HG03565 (cell line): Measurements from ENCODE around the gene DCDC2C.

Experiments used
- ATAC-seq: cut with Tn5 transposase; IDR thresholded peaks from one replicate; pipeline ENCODE4 v1.9.1; 2021; ENCODE audit warnings: mild to moderate bottlenecking, moderate library complexity; ENCODE audit not compliant: unreplicated experiment

Gene DCDC2C

DNA sequence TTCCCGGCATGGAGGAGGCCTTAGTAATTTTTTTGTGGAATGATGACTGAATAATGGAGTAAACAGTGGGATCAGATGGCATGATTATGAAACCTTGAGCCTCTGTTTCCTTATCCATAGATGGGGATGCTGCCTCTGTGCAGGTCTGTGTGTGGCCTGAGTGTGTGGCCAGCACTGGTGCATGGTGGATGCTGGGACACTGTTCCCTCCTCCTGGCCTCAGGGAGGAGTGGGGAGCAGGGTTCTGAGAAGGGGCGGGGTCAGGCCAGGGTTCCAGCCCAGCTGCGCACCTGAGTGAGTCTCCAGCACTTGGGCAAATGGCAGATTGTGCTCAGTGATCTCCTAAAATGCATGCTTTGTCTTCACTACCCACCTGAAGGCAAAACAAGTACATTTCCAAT, 66.4 kb downstream of the DCDC2C start:
- no peak for ATAC-seq

- ATAC-seq, result no peak
These were observed 67.5 kb downstream of the DCDC2C start for GRCh38 chr2:3770724-3771415.

DNA sequence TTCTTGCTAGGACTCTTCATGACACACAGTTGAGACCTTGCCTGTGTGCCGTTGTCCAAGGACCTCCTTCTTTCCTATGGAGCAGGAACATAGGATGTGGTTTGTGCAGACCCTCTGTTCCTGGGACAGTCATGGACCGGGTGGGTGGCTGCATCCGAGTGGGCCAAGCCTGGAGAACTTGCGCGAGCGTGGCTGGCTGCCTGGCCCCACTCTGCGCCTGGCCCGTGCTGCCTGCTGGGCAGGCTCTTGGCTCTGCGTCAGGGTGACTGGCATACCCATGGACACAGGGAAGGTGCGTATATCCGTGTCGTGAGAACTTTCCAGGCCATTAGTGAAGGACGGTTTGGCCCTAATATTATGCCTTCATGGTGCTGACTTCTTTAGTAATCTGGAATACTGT, 68.2 kb downstream of the DCDC2C start:
- ATAC-seq, result no peak

DNA sequence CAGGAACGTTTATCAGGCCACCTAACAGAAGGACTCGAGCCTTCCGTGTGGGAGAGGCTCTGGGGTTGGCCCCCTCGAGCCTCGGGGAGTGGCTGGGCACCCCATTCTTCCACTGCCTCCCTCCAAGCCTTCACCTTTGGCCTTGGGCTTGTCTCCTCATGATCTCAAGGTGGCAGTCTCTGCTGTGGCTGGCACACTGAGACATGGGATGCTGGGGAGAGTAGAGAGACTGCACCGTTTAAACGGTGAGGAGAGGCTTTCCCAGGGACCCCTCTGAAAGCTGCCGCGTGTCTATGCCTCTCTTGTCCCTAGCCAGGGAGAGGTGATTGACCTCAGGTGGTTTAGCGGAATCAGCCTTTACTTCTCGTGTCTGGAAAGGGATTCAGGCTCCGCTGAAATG, 71.0 kb downstream of the DCDC2C start:
- ATAC-seq, result no peak

DNA sequence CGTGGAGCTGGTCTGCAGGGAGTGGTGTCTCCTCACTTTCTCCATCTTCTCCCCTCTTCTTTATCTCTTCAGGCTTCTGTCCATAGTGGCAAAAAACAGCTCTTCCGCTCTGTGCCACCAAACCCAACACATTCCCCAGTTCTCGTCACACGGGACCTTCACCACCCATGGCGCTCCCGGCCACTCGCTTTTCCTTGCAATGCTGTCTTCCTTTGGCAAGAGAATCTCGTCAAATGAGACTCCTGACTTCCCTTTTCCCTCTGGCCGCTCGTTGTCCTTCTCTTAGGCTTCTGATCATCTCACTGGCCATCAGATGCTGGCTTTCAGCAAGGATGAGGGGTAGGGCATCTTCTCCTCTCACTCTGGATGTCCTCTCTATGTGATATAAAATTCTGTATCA, 72.9 kb downstream of the DCDC2C start:
- ATAC-seq, result no peak

DNA sequence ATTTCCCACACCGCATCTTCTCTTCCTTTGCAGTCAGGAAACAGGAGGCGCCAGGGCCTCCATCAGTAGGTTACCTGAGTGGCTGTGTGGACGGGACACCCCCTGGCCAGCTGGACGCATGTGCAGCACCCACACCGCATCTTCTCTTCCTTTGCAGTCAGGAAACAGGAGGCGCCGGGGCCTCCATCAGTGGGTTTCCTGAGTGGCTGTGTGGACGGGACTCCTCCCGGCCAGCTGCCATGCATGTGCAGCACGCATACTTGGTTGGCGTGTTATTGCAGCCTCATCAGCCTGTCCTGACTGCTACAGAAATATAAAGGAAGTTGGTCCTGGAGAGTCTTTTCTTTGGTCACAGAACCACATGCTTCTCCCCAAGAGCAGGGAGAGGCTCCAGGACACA, 74.6 kb downstream of the DCDC2C start:
- no peak for ATAC-seq

DNA sequence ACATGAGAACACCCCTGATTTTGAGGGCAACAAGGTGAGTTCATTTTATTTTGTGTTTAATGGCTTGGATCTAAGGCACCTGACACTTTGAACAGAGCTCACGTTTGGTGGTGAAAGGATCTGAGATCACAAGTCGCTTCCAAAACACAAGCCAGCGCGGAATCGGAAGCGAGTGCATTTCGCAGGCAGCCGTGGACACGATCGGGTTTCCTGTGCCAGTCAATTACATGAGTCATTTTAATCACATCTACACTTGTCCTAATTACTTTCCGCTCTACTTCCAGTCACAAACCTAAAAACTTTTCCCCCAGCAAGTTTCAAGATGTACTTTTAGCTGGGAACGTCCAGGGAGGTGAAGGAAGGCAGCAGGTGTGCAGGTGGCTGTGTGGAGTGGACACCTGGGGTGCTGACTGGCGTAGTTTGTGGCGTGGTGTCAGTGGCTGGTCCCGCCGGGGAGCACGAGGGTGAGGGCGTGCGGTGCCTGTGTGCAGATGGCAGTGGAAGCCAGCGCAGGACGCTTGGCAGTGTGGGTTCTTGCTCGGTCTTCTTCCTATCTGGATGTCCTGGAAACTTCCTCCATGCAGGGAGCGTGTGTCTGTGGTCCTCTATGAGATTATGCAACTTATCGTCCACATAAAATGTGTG, 75.6 kb downstream of the DCDC2C start:
- no peak for ATAC-seq

- no peak for ATAC-seq
These were observed 76.2 kb downstream of the DCDC2C start for GRCh38 chr2:3779496-3780049.

- ATAC-seq, result peak; percentile 99
These were observed 77.4 kb downstream of the DCDC2C start for GRCh38 chr2:3780477-3781402.

- no peak for ATAC-seq
These were observed 81.4 kb downstream of the DCDC2C start for GRCh38 chr2:3784731-3785130.

DNA sequence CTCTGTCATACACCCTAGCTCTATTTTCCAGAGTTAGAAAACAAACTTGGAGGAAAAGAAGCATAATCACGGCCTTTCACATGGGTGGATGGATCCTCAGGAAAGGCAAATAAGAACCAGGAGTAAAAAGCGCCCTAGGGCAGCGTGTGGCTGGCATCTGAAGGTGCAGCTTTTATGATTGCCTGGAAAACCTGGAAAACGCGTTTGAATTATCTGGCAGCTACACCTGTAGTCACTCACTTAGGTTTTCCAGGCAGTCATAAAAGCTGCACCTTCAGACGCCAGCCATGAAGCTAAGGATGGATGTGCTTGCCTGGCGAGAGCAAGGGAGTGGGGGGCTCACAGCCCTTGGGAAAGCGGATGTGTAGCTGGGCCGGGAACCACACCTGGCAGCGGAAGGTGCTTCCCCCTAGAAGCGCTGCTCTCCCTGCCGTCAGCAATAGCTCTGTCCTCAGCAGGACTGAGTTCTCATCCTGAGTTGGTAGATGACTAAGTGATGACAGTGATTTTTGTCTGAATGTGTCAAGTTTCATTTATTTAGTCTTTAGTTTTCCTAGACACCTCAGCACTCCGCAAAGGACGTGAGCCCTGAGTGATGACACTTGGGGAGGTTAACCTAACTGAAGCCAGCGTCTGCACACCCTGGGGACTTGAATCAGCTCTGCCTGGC, 82.0 kb downstream of the DCDC2C start:
- ATAC-seq, result no peak

DNA sequence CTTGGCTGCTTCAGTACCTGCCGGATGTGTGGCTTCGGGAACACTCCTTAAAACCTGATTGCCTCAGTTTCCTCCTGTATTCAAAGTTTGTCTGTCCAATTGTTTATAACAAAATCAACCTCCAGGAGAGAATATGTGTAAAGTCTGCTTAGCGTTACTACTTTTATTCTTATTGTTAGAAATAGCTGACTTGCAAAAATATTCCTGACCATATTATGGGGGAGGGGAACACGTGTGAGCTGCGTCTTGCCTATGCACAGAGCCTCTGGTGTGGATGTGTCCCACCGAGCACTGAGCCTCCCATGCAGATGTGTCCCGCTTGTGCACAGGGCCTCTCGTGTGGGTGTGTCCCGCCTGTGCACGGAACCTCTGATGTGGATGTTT, 82.5 kb downstream of the DCDC2C start:
- no peak for ATAC-seq

GRCh38 chr2:3787768-3788167, 84.4 kb downstream of the DCDC2C start:
- ATAC-seq, result no peak

DNA sequence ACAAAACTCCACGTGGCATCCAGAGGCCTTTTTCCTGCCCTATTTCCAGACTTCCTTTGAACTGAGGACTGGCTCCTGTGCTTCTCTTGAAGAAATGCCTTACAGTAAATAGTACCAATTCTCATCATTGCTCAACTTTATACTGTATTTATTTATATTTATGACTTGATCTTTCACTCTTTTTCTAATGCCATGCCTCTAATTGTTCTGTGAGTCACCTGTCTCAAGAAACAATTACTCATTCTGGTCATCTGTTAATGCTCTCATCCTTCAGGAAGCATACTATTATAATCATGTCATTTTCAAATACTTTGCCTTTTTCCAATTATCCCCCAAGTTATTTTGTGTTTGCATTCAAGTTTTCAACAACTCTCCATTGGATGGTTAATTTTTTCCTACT, 85.9 kb downstream of the DCDC2C start:
- no peak for ATAC-seq

GRCh38 chr2:3793249-3793648, 89.9 kb downstream of the DCDC2C start:
- no peak for ATAC-seq

GRCh38 chr2:3801506-3801905, 98.1 kb downstream of the DCDC2C start:
- ATAC-seq, result no peak

DNA sequence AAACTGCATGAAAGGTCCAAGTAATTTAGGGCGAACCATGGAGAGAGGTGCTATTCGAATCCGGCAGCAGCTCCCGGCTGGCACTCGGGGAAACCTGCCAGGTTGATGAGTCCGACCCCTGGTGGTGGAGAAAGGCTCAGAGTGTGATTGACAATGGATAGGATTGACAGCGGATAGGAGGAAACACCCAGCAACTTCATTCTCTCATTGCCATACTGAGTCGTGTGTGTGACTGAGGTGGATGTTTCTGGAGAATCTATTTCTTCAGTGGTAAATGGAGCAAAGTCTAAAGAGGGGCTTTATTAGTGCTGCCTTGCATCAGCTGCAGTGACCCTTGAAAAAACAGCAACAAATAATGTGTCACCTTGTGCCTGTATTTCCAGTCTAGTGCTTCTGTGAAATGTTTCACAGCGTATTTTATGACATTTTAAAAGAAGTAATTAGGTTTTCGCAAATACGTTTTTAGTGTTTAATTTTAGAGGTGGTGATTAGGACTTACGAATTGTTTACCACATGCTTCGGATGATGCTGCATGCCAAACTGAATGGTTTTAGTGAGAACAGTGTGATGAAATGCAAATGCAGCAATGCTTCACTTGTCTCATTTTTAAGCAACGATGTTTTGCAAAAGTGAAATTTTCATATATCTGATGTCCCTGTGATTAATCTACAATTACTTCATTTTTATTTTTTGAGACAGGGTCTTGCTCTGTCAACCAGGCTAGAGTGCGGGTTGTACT, 102.0 kb downstream of the DCDC2C start:
- ATAC-seq, result no peak

GRCh38 chr2:3806168-3806567, 102.8 kb downstream of the DCDC2C start:
- ATAC-seq, result no peak

DNA sequence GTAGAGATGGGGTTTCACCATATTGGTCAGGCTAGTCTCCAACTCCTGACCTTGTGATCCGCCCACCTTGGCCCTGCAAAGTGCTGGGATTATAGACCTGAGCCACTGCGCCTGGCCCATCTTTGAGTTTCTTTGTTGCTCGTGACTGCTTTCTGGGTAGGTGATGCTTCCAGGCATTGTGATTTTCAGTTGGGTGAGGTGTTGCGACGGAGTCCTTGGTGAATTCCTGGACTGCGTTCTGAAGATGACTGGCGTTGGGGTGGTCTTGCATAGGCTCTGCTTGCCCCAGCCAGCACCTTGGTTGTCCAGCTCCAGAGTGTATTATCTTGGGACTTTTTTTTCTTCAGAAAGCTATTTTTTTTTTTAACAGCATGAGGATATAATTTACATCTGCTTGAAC, 103.4 kb downstream of the DCDC2C start:
- no peak for ATAC-seq

DNA sequence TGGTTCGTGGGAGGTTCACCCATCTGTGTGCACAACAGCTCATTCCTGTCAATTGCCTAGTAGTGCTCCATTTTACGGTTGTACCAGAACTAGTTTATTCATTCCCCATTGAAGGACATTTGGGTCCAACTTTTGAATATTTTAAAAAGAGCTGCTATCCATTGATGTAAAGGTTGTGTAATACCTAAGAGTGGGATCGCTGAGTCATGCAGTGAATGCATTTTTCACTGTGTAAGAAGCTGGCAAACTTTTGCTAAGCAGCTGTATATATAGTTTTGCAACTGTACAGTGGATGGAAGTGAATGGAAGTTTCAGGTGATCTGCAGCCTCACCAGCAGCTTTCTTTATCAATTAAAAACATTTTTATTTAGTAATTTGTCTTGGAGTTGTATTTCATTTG, 104.5 kb downstream of the DCDC2C start:
- no peak for ATAC-seq
